ENCODE measurements around the gene LRPAP1. TPM values are rescaled to one million over a fixed set of nuclear protein-coding genes. Genes with fewer than 3 reads are reported as not detected.

LRPAP1 gene
- total and polyA plus RNA-seq, 10 of the 15 experiments (the other 5 are each of a cell fraction or from before 2014, with no cell fraction given), result 1.0 to 100 (median 51.1) TPM

- BruUV-seq (replicated peaks), result no TSS peak
- Histone ChIP-seq H3K27me3 (replicated peaks in 1 of 2; ENCODE audit: control insufficient read depth in 2 of 2, insufficient read depth in 2 of 2, low read length in 1 of 2) (no peaks in the 10 kb centered on the region), H3K4me1 (ENCODE audit: control insufficient read depth, insufficient read depth, low read length) (peaks cover 10% of the 10 kb centered on the region), H3K36me3 (ENCODE audit: control insufficient read depth in 2 of 2, insufficient read depth in 2 of 2, low read length in 1 of 2) (peaks cover 11 to 20% of the 10 kb centered on the region in 2 experiments), H3K79me2 (ENCODE audit: control insufficient read depth, insufficient read depth, low read length) (peaks cover 10% of the 10 kb centered on the region), H3K4me2 (ENCODE audit: control insufficient read depth, insufficient read depth) (no peak overlapping the region), H3K4me3 (no peak overlapping the region), H3K9me3 (replicated peaks; ENCODE audit: control insufficient read depth, insufficient read depth, low read length) (no peaks in the 10 kb centered on the region), H4K20me1 (ENCODE audit: control insufficient read depth, insufficient read depth) (peaks cover 4% of the 10 kb centered on the region; the same call in 1 of the 2 replicates), H3K27ac (ENCODE audit: control insufficient read depth, insufficient read depth) (no peak overlapping the region), H3K9ac (ENCODE audit: control insufficient read depth, insufficient read depth, low read length) (no peak overlapping the region), H2AFZ (ENCODE audit: control insufficient read depth, low read depth, low read length) (no peak overlapping the region)
- ChIA-PET SMC1A (ENCODE audit: uncharacterized antibody, unreplicated experiment) (no interaction called here), RAD21 (ENCODE audit: unreplicated experiment) (interaction anchor here (0.7 kb wide), 1 partner anchor 40 kb away, joined by 3 read pairs; no protein-coding TSS in a partner anchor), CTCF (interaction anchor here (0.6 kb wide), 1 partner anchor 548 kb away, joined by 3 read pairs; no protein-coding TSS in a partner anchor), POLR2A (no interaction called here)
- TF ChIP-seq KDM1A (IDR thresholded peaks at IDR 0.05; ENCODE audit: borderline replicate concordance) (no peak), SMARCA5 (IDR thresholded peaks at IDR 0.05) (no peak), DPF2 (IDR thresholded peaks at IDR 0.05) (no peak), CREB1 (IDR thresholded peaks at IDR 0.05; ENCODE audit: low read depth) (no peak), SREBF2 (IDR thresholded peaks at IDR 0.05; ENCODE audit: low read length) (no peak), NFIC (IDR thresholded peaks at IDR 0.05; ENCODE audit: low read depth, low read length) (no peak), TAF1 (IDR thresholded peaks at IDR 0.05; ENCODE audit: borderline replicate concordance, low read depth, low read length) (no peak), SIN3A (IDR thresholded peaks at IDR 0.05; ENCODE audit: low read depth, low read length) (no peak), MAX (IDR thresholded peaks at IDR 0.05; ENCODE audit: low read depth, low read length) (no peak), IRF5 (IDR thresholded peaks at IDR 0.05; ENCODE audit: borderline replicate concordance) (no peak), CTCF (IDR thresholded peaks at IDR 0.05 in 2 of 3, conservative IDR thresholded peaks at IDR 0.05 in 1 of 3; ENCODE audit: control insufficient read depth in 2 of 3, extremely low read depth in 1 of 3, insufficient read depth in 1 of 3, low read depth in 3 of 3, low read length in 3 of 3) (no peak), SUPT20H (IDR thresholded peaks at IDR 0.05; ENCODE audit: borderline replicate concordance, control insufficient read depth, low read depth, low read length) (no peak), LARP7 (IDR thresholded peaks at IDR 0.05) (no peak), HDAC6 (IDR thresholded peaks at IDR 0.05; ENCODE audit: unreplicated experiment) (no peak), TCF12 (IDR thresholded peaks at IDR 0.05; ENCODE audit: low read depth, low read length) (no peak), SRF (IDR thresholded peaks at IDR 0.05; ENCODE audit: low read depth in 2 of 2, low read length in 2 of 2) (no peak), WRNIP1 (IDR thresholded peaks at IDR 0.05; ENCODE audit: borderline replicate concordance, low read depth, low read length) (no peak)
- ATAC-seq (no peak), DNase-seq (ENCODE audit: low read depth, low spot score) (no peak), FAIRE-seq (no peak)
- WGBS (ENCODE audit: insufficient coverage, insufficient replicate concordance, low lambda C conversion rate, missing lambda C conversion rate), result 82% methylated on average over 30 of the region's 33 CpGs
- intact Hi-C loops (cut with micrococcal nuclease; ENCODE audit: unreplicated experiment) (no loop called here), in situ Hi-C loops (cut with MboI) (no loop called here)
These were observed 6.4 kb downstream of the LRPAP1 start for GRCh38 chr4:3525532-3526430.

All from GM12878 (cell line).